GM23338 (cell line): ENCODE results near the gene SESN3. TPM values are rescaled to one million over a fixed set of nuclear protein-coding genes. Genes with fewer than 3 reads are reported as not detected.

Experiments used
- ATAC-seq: fragments of 200-7000 bp; cut with Tn5 transposase; 3 replicates; pipeline ENCODE4 v1.9.1; 2020
- DNase-seq: peaks from one replicate; pipeline ENCODE4 v3.0.0-alpha.2; 2015; ENCODE audit warnings: low spot score
- H2AFZ ChIP-seq: fragments of 200-600 bp; sonication (generic); 2 replicates; pipeline ENCODE4 v1.8.0; 2016; ENCODE audit warnings: antibody characterized with exemption, mild to moderate bottlenecking, moderate library complexity
- H3F3A ChIP-seq: fragments of 200-600 bp; sonication (generic); replicated peaks from 2 replicates; pipeline ENCODE4 v1.8.0; 2017; ENCODE audit warnings: antibody characterized with exemption, mixed run types, low read depth
- H3K27ac ChIP-seq: fragments of 200-600 bp; sonication (generic); 2 replicates; pipeline ENCODE4 v1.6.1; 2016; ENCODE audit warnings: low read depth
- H3K27me3 ChIP-seq: fragments of 200-600 bp; sonication (generic); 2 replicates; pipeline ENCODE4 v1.8.0; 2016; ENCODE audit warnings: mild to moderate bottlenecking, mixed run types, moderate library complexity; ENCODE audit not compliant: insufficient read depth
- H3K36me3 ChIP-seq: fragments of 200-600 bp; sonication (generic); 2 replicates; pipeline ENCODE4 v1.8.0; 2016; ENCODE audit warnings: mild to moderate bottlenecking; ENCODE audit not compliant: insufficient read depth
- H3K4me1 ChIP-seq: fragments of 200-600 bp; sonication (generic); 2 replicates; pipeline ENCODE4 v1.8.0; 2016; ENCODE audit warnings: mild to moderate bottlenecking, moderate library complexity; ENCODE audit not compliant: insufficient read depth
- H3K4me2 ChIP-seq: fragments of 200-600 bp; sonication (generic); 2 replicates; pipeline ENCODE4 v1.7.1; 2017; ENCODE audit warnings: mixed run types
- H3K4me3 ChIP-seq: fragments of 200-600 bp; sonication (generic); 2 replicates; pipeline ENCODE4 v1.6.1; 2016; ENCODE audit warnings: mixed run types
- H3K79me2 ChIP-seq: fragments of 200-600 bp; sonication (generic); replicated peaks from 2 replicates; pipeline ENCODE4 v1.8.0; 2017; ENCODE audit warnings: mild to moderate bottlenecking; ENCODE audit not compliant: insufficient read depth
- H3K9me2 ChIP-seq: fragments of 200-600 bp; sonication (generic); 2 replicates; pipeline ENCODE4 v1.8.0; 2017; ENCODE audit not compliant: insufficient read depth
- H4K20me1 ChIP-seq: fragments of 200-600 bp; sonication (generic); replicated peaks from 2 replicates; pipeline ENCODE4 v1.8.0; 2017; ENCODE audit warnings: mild to moderate bottlenecking; ENCODE audit not compliant: insufficient read depth
- H3K27ac Mint-ChIP-seq: 2 replicates; pipeline ENCODE4 v1.8.0; 2020; ENCODE audit warnings: inconsistent platforms, mild to moderate bottlenecking, moderate library complexity, mixed read lengths
- H3K27me3 Mint-ChIP-seq: 3 replicates; pipeline ENCODE4 v1.8.0; 2022; ENCODE audit warnings: low read depth, mild to moderate bottlenecking, moderate library complexity, mixed read lengths, inconsistent platforms; ENCODE audit not compliant: insufficient read depth, poor library complexity
- H3K36me3 Mint-ChIP-seq: 3 replicates; pipeline ENCODE4 v1.8.0; 2021; ENCODE audit warnings: low read depth, mild to moderate bottlenecking, inconsistent platforms, moderate library complexity, mixed read lengths
- H3K4me1 Mint-ChIP-seq: 3 replicates; pipeline ENCODE4 v1.8.0; 2020; ENCODE audit warnings: mild to moderate bottlenecking, inconsistent platforms, mixed read lengths
- H3K4me3 Mint-ChIP-seq: 3 replicates; pipeline ENCODE4 v1.8.0; 2021; ENCODE audit warnings: moderate library complexity, mild to moderate bottlenecking, inconsistent platforms, mixed read lengths
- H3K9me3 Mint-ChIP-seq: 3 replicates; pipeline ENCODE4 v1.8.0; 2020; ENCODE audit warnings: moderate library complexity, mild to moderate bottlenecking, inconsistent platforms, mixed read lengths
- CREB1 ChIP-seq: fragments of 250-450 bp; sonication (Bioruptor Pico); IDR thresholded peaks from 2 replicates; pipeline ENCODE4 v1.5.0; 2020; ENCODE audit warnings: low read depth, mild to moderate bottlenecking, moderate library complexity
- CTCF ChIP-seq, 2 experiments: fragments of 200-600 bp in 1 of 2; sonication (generic) in 1 of 2; conservative IDR thresholded peaks; 2 replicates each; pipeline versions ENCODE4 v1.5.1 to v1.6.1; 2016 to 2017; ENCODE audit warnings: antibody characterized with exemption in 2 of 2, low read depth in 2 of 2, mild to moderate bottlenecking in 2 of 2, moderate library complexity in 1 of 2
- ETS1 ChIP-seq: IDR thresholded peaks from 2 replicates; pipeline ENCODE4 v1.6.1; 2016; ENCODE audit warnings: antibody characterized with exemption
- EZH2 ChIP-seq: fragments of 200-600 bp; sonication (generic); IDR thresholded peaks from one replicate; pipeline ENCODE4 v1.8.0; 2017; ENCODE audit warnings: antibody characterized with exemption, mild to moderate bottlenecking, low read depth; ENCODE audit not compliant: unreplicated experiment
- EZH2phosphoT487 ChIP-seq: fragments of 200-600 bp; sonication (generic); IDR thresholded peaks from one replicate; pipeline ENCODE4 v1.8.1; 2018; ENCODE audit warnings: antibody characterized with exemption; ENCODE audit not compliant: unreplicated experiment
- JUNB ChIP-seq: IDR thresholded peaks from one replicate; pipeline ENCODE4 v1.6.1; 2016; ENCODE audit warnings: antibody characterized with exemption; ENCODE audit not compliant: unreplicated experiment
- NANOG ChIP-seq: IDR thresholded peaks from 2 replicates; pipeline ENCODE4 v1.6.1; 2016; ENCODE audit warnings: antibody characterized with exemption, borderline replicate concordance
- POLR2AphosphoS5 ChIP-seq: IDR thresholded peaks from 2 replicates; pipeline ENCODE4 v1.6.1; 2016; ENCODE audit warnings: antibody characterized with exemption, low read depth
- REST ChIP-seq: IDR thresholded peaks from one replicate; pipeline ENCODE4 v1.6.1; 2018; ENCODE audit warnings: antibody characterized with exemption; ENCODE audit not compliant: unreplicated experiment
- STAT1 ChIP-seq: IDR thresholded peaks from one replicate; pipeline ENCODE4 v1.6.1; 2016; ENCODE audit warnings: antibody characterized with exemption; ENCODE audit not compliant: unreplicated experiment
- ZNF114 ChIP-seq: fragments of 250-450 bp; sonication (Bioruptor Pico); IDR thresholded peaks from 2 replicates; pipeline ENCODE4 v1.5.0; 2020; ENCODE audit warnings: mild to moderate bottlenecking, moderate library complexity
- ZNF331 ChIP-seq: fragments of 250-450 bp; sonication (Bioruptor Pico); IDR thresholded peaks from 2 replicates; pipeline ENCODE4 v1.5.0; 2020; ENCODE audit warnings: low read depth, mild to moderate bottlenecking, moderate library complexity
- ZNF462 ChIP-seq: fragments of 250-450 bp; sonication (Bioruptor Pico); IDR thresholded peaks from 2 replicates; pipeline ENCODE4 v1.5.0; 2020; ENCODE audit warnings: mild to moderate bottlenecking, moderate library complexity
- polyA plus RNA-seq: library from polyadenylated mRNA; unstranded; fragments of >200 nt; fragmentation: Nextera tagmentation; extraction: Ambion mirVana; gene quantifications from 2 replicates; pipeline ENCODE4 v1.2.1, GENCODE V29; 2016
- total RNA-seq: library from RNA; depleted of rRNA; stranded (reverse); fragments of >200 nt; shearing (Covaris generic); gene quantifications from 2 replicates; pipeline ENCODE4 v1.2.3, GENCODE V29; 2014

Gene SESN3
- total and polyA plus RNA-seq, 2 experiments from 2014 or later: 5.5 to 30.5 TPM

GRCh38 chr11:95152876-95153856 lies 77.8 kb downstream of the SESN3 start:
- Histone ChIP-seq H3F3A (no peaks in the 10 kb centered on the region), H3K27me3 (peaks cover 28% of the 10 kb centered on the region), H2AFZ (no peak overlapping the region), H4K20me1 (0 out of 2 replicates have a peak, but pooled peaks cover 3% of the 10 kb centered on the region), H3K4me2 (no peak overlapping the region), H3K27ac (no peak overlapping the region), H3K79me2 (no peaks in the 10 kb centered on the region), H3K36me3 (no peaks in the 10 kb centered on the region; the same call in 1 of the 2 replicates), H3K4me3 (no peak overlapping the region), H3K9me2 (no peaks in the 10 kb centered on the region), H3K4me1 (peaks cover 7% of the 10 kb centered on the region; the same call in 1 of the 2 replicates)
- no peak for DNase-seq
- Mint-ChIP-seq H3K27me3 (peaks cover 43% of the 10 kb centered on the region), H3K27ac (no peak overlapping the region), H3K9me3 (peaks cover 7% of the 10 kb centered on the region), H3K4me3 (no peak overlapping the region), H3K4me1 (peaks cover 6% of the 10 kb centered on the region), H3K36me3 (peaks cover 7% of the 10 kb centered on the region)
- TF ChIP-seq POLR2AphosphoS5: no peak
- no peak for TF ChIP-seq STAT1
- TF ChIP-seq EZH2phosphoT487: no peak
- TF ChIP-seq JUNB: no peak
- no peak for TF ChIP-seq REST
- no peak for TF ChIP-seq ZNF462
- TF ChIP-seq CTCF (conservative IDR thresholded peaks at IDR 0.05; ENCODE audit: low read depth in 2 of 2): no peak
- TF ChIP-seq ETS1: no peak
- TF ChIP-seq NANOG: no peak
- TF ChIP-seq ZNF114: no peak
- no peak for TF ChIP-seq ZNF331 (CRISPR knock-in tag)
- TF ChIP-seq CREB1: no peak
- no peak for TF ChIP-seq EZH2
- no peak for ATAC-seq
